ENCODE results near the gene STAT2. TPM values are rescaled to one million over a fixed set of nuclear protein-coding genes. Genes with fewer than 3 reads are reported as not detected.

The STAT2 gene
- total and polyA plus RNA-seq, 9 of the 15 experiments (the other 6 are each of a cell fraction or from before 2014, with no cell fraction given), result 15.5 to 46.9 (median 40.1) TPM

DNA sequence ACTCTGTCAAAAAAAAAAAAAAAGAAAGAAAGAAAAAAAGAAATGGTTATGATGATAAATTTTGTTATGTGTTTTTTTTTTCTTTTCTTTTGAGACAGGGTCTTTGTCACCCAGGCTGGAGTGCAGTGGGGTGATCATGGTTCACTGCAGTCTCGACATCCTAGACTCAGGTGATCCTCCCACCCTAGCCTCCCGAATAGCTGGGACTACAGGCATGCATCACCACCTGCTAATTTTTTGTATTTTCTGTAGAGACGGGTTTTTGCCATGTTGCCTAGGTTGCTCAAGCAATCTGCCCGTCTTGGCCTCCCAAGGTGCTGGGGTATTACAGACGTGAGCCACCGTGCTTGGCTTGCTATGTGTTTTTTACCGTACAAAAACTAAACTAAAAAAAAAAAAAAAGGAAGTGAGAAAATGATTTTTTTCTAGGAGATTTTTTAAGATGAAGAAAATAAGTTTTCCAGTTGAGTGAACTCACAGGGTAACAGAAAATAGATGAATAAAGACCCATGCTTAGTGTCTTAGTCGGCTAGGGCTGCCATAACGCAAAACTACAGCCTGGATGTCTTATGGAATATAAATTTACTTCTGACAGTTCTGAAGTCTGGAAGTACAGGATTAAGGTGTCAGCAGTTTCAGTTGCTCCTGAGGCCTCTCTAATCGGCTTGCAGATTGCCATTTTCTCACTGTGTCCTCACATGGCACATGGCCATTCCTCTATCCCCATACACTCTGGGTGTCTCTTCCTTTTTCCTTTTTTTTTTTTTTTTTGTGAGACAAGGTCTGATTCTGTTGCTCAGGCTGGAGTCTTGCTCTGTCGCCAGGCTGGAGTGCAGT is 15.9 kb upstream of the STAT2 start:
- Histone ChIP-seq H3K4me2 (ENCODE audit: insufficient read depth, low read length) (peak overlapping the region; percentile 14; the same call in 1 of the 2 replicates), H2AFZ (ENCODE audit: low read depth, low read length) (peak overlapping the region; percentile 93), H3K9ac (ENCODE audit: insufficient read depth in 1 of 2, low read depth in 2 of 2, low read length in 2 of 2) (peak overlapping the region in 1 of 2 experiments; percentile 3; a peak in 3 of 4 replicates), H3K27me3 (ENCODE audit: control insufficient read depth in 2 of 2, insufficient read depth in 2 of 2, low read length in 2 of 2) (no peaks in the 10 kb centered on the region), H3K9me3 (replicated peaks; ENCODE audit: control insufficient read depth, insufficient read depth, low read depth, low read length) (no peaks in the 10 kb centered on the region), H3K36me3 (ENCODE audit: control insufficient read depth, insufficient read depth, low read length) (no peaks in the 10 kb centered on the region), H3K79me2 (ENCODE audit: control insufficient read depth, insufficient read depth, low read length) (no peaks in the 10 kb centered on the region), H3K4me3 (no peak overlapping the region), H4K20me1 (replicated peaks; ENCODE audit: control insufficient read depth, insufficient read depth, low read length) (no peaks in the 10 kb centered on the region), H3K9me1 (ENCODE audit: control insufficient read depth, insufficient read depth, low read length) (no peaks in the 10 kb centered on the region), H3K4me1 (replicated peaks in 1 of 2; ENCODE audit: control insufficient read depth in 2 of 2, insufficient read depth in 2 of 2, low read length in 2 of 2) (peaks cover 22 to 24% of the 10 kb centered on the region in 2 experiments; a peak in 4 of 5 replicates), H3K27ac (ENCODE audit: extremely low read depth, low read depth, low read length) (peak overlapping the region; percentile 83)
- in situ Hi-C loops (cut with MboI), result no loop called here
- DNase-seq (ENCODE audit: extremely low read depth in 1 of 4, low spot score in 3 of 4) (peak in 1 of 4 experiments; percentile 62), ATAC-seq (peak; percentile 31), FAIRE-seq (peak; percentile 46)
- ChIA-PET CTCF (ENCODE audit: low intra/inter-chr PET ratio) (interaction anchor here (0.7 kb wide), 1 partner anchor 85 kb away, joined by 4 read pairs; no protein-coding TSS in a partner anchor), POLR2A (interaction anchor here (0.6 to 2.4 kb wide), 4 partner anchors 10 to 858 kb away, joined by 3 to 12 read pairs (median 4); partner anchors contain the start of genes APOF and STAT2)
- intact Hi-C loops (cut with micrococcal nuclease), result loop anchor here (2.0 to 5.0 kb wide), 3 partner anchors 27 to 71 kb away; partner anchors contain the start of genes CNPY2 and TIMELESS
- BruUV-seq (replicated peaks), result no TSS peak
- 46% methylated on average over 11 of the region's 11 CpGs for WGBS (ENCODE audit: insufficient coverage, low coverage, missing lambda C conversion rate)
- TF ChIP-seq THRA (IDR thresholded peaks at IDR 0.05) (0 out of 2 replicates have a peak, but pooled peaks have one; percentile 46), MAFK (IDR thresholded peaks at IDR 0.05; ENCODE audit: low read length) (peak; percentile 55; the same call in 1 of the 2 replicates), CC2D1A (IDR thresholded peaks at IDR 0.05) (peak; percentile 11; the same call in 1 of the 2 replicates), SMAD4 (CRISPR knock-in tag; conservative IDR thresholded peaks at IDR 0.05) (peak; percentile 46; the same call in 1 of the 2 replicates), C11orf30 (IDR thresholded peaks at IDR 0.05; ENCODE audit: low read depth) (peak; percentile 83), NCOR1 (IDR thresholded peaks at IDR 0.05) (peak; percentile 62; the same call in 1 of the 2 replicates), MEF2D (tag; conservative IDR thresholded peaks at IDR 0.05; ENCODE audit: low read depth) (0 out of 2 replicates have a peak, but pooled peaks have one; percentile 18), SMARCA4 (IDR thresholded peaks at IDR 0.05) (peak; percentile 56; the same call in 1 of the 2 replicates), MTA2 (IDR thresholded peaks at IDR 0.05; ENCODE audit: low read depth) (peak; percentile 64; the same call in 1 of the 2 replicates), U2AF2 (optimal IDR thresholded peaks at IDR 0.05; ENCODE audit: low read depth, low read length) (no peak)
- TF ChIP-seq, protein P1, sequence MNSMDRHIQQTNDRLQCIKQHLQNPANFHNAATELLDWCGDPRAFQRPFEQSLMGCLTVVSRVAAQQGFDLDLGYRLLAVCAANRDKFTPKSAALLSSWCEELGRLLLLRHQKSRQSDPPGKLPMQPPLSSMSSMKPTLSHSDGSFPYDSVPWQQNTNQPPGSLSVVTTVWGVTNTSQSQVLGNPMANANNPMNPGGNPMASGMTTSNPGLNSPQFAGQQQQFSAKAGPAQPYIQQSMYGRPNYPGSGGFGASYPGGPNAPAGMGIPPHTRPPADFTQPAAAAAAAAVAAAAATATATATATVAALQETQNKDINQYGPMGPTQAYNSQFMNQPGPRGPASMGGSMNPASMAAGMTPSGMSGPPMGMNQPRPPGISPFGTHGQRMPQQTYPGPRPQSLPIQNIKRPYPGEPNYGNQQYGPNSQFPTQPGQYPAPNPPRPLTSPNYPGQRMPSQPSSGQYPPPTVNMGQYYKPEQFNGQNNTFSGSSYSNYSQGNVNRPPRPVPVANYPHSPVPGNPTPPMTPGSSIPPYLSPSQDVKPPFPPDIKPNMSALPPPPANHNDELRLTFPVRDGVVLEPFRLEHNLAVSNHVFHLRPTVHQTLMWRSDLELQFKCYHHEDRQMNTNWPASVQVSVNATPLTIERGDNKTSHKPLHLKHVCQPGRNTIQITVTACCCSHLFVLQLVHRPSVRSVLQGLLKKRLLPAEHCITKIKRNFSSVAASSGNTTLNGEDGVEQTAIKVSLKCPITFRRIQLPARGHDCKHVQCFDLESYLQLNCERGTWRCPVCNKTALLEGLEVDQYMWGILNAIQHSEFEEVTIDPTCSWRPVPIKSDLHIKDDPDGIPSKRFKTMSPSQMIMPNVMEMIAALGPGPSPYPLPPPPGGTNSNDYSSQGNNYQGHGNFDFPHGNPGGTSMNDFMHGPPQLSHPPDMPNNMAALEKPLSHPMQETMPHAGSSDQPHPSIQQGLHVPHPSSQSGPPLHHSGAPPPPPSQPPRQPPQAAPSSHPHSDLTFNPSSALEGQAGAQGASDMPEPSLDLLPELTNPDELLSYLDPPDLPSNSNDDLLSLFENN (IDR thresholded peaks at IDR 0.05; ENCODE audit: low read depth in 2 of 2, low read length in 2 of 2), result peak in 1 of 2 experiments; percentile 49; a peak in 1 of 4 replicates
- TF ChIP-seq, protein P2, sequence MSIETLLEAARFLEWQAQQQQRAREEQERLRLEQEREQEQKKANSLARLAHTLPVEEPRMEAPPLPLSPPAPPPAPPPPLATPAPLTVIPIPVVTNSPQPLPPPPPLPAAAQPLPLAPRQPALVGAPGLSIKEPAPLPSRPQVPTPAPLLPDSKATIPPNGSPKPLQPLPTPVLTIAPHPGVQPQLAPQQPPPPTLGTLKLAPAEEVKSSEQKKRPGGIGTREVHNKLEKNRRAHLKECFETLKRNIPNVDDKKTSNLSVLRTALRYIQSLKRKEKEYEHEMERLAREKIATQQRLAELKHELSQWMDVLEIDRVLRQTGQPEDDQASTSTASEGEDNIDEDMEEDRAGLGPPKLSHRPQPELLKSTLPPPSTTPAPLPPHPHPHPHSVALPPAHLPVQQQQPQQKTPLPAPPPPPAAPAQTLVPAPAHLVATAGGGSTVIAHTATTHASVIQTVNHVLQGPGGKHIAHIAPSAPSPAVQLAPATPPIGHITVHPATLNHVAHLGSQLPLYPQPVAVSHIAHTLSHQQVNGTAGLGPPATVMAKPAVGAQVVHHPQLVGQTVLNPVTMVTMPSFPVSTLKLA (conservative IDR thresholded peaks at IDR 0.05), result 0 out of 4 replicates have a peak, but pooled peaks of 1 of the 2 experiments have one; percentile 31

Data from K562 (cell line).